GM12873 (cell line): Measurements from ENCODE around the gene CKMT2.

ENCODE experiments used
- CTCF ChIP-seq: IDR thresholded peaks from 2 replicates; pipeline ENCODE4 v1.5.1; 2012; ENCODE audit warnings: low read depth, mild to moderate bottlenecking, moderate library complexity, low read length, control low read depth; ENCODE audit not compliant: insufficient read depth; ENCODE audit errors: missing control alignments

Gene CKMT2

GRCh38 chr5:81268521-81269196, 35.5 kb downstream of the CKMT2 start:
- no peak for TF ChIP-seq CTCF

- no peak for TF ChIP-seq CTCF
Observed at GRCh38 chr5:81269751-81270393, 36.8 kb downstream of the CKMT2 start.

- no peak for TF ChIP-seq CTCF
Observed at GRCh38 chr5:81283976-81284375, 50.9 kb downstream of the CKMT2 start.

- no peak for TF ChIP-seq CTCF
Observed at GRCh38 chr5:81286059-81286617, 53.0 kb downstream of the CKMT2 start.

- TF ChIP-seq CTCF, result no peak
Observed at GRCh38 chr5:81288021-81288433, 54.9 kb downstream of the CKMT2 start.

- no peak for TF ChIP-seq CTCF
Observed at GRCh38 chr5:81290146-81290545, 57.0 kb downstream of the CKMT2 start.

- no peak for TF ChIP-seq CTCF
Observed at GRCh38 chr5:81292130-81292529, 59.0 kb downstream of the CKMT2 start.
